Raji (cell line): ENCODE results near the gene IRF1.

Source experiments
- POLR2A ChIP-seq: IDR thresholded peaks from 2 replicates; pipeline ENCODE4 v1.6.1; 2011; ENCODE audit warnings: low read depth, low read length, control low read depth; ENCODE audit not compliant: insufficient read depth

The IRF1 gene

GRCh38 chr5:132454361-132454760, 36.2 kb downstream of the IRF1 start:
- no peak for TF ChIP-seq POLR2A

- TF ChIP-seq POLR2A: no peak
These were observed 39.2 kb downstream of the IRF1 start for GRCh38 chr5:132451387-132451786.

- TF ChIP-seq POLR2A: no peak
These were observed 41.5 kb downstream of the IRF1 start for GRCh38 chr5:132449060-132449459.

GRCh38 chr5:132447196-132447595, 43.4 kb downstream of the IRF1 start:
- TF ChIP-seq POLR2A: no peak

GRCh38 chr5:132446621-132447020, 44.0 kb downstream of the IRF1 start:
- TF ChIP-seq POLR2A: no peak

GRCh38 chr5:132445930-132446329, 44.6 kb downstream of the IRF1 start:
- TF ChIP-seq POLR2A: no peak

- TF ChIP-seq POLR2A: no peak
These were observed 45.0 kb downstream of the IRF1 start for GRCh38 chr5:132445640-132445923.

GRCh38 chr5:132444841-132445639, 45.5 kb downstream of the IRF1 start:
- TF ChIP-seq POLR2A: no peak

GRCh38 chr5:132444061-132444460, 46.5 kb downstream of the IRF1 start:
- no peak for TF ChIP-seq POLR2A

GRCh38 chr5:132439521-132440089, 51.0 kb downstream of the IRF1 start:
- no peak for TF ChIP-seq POLR2A

GRCh38 chr5:132438917-132439316, 51.7 kb downstream of the IRF1 start:
- TF ChIP-seq POLR2A: no peak

GRCh38 chr5:132437604-132438266, 52.8 kb downstream of the IRF1 start:
- TF ChIP-seq POLR2A: 0 out of 2 replicates have a peak, but pooled peaks have one; percentile 25

GRCh38 chr5:132436936-132437335, 53.6 kb downstream of the IRF1 start:
- TF ChIP-seq POLR2A: no peak

GRCh38 chr5:132435886-132436285, 54.7 kb downstream of the IRF1 start:
- TF ChIP-seq POLR2A: no peak

GRCh38 chr5:132435447-132435846, 55.1 kb downstream of the IRF1 start:
- TF ChIP-seq POLR2A: no peak
